ENCODE data around the gene DVL2. TPM values are rescaled to one million over a fixed set of nuclear protein-coding genes. Genes with fewer than 3 reads are reported as not detected.

Gene DVL2
- total RNA-seq, 1 experiment from 2014 or later = 67.3 TPM

- no peak for TF ChIP-seq FOXP4 (CRISPR knock-in tag; IDR thresholded peaks at IDR 0.05)
These were observed 5.0 kb upstream of the DVL2 start, which contains the start of gene PHF23 (continued) for GRCh38 chr17:7239091-7240027.

- no peak for ATAC-seq
- peaks cover 41% of the 10 kb centered on the region for H3K4me1 Mint-ChIP-seq
- DNase-seq (ENCODE audit: low spot score) = no peak
- H3K27me3 Mint-ChIP-seq (ENCODE audit: low read depth) = no peaks in the 10 kb centered on the region
- H3K36me3 Mint-ChIP-seq = peaks cover 29% of the 10 kb centered on the region
- H3K4me3 Mint-ChIP-seq = peak overlapping the region; percentile 95
- peak overlapping the region; percentile 93 for H3K27ac Mint-ChIP-seq
- no peaks in the 10 kb centered on the region for H3K9me3 Mint-ChIP-seq
- no peak for TF ChIP-seq ZNF532 (CRISPR knock-in tag; IDR thresholded peaks at IDR 0.05; ENCODE audit: borderline replicate concordance)
- no peak for TF ChIP-seq PRRX2 (CRISPR knock-in tag; IDR thresholded peaks at IDR 0.05)
- no peak for TF ChIP-seq ZNF416 (CRISPR knock-in tag; IDR thresholded peaks at IDR 0.05)
- no peak for TF ChIP-seq NR3C1 (CRISPR knock-in tag; conservative IDR thresholded peaks at IDR 0.05; ENCODE audit: low read depth)
- TF ChIP-seq ZNF425 (CRISPR knock-in tag; conservative IDR thresholded peaks at IDR 0.05) = no peak
- no peak for TF ChIP-seq MYBL2 (CRISPR knock-in tag; IDR thresholded peaks at IDR 0.05)
- no peak for TF ChIP-seq ZNF138 (CRISPR knock-in tag; conservative IDR thresholded peaks at IDR 0.05)
- no peak for TF ChIP-seq SP1 (CRISPR knock-in tag; conservative IDR thresholded peaks at IDR 0.05)
- TF ChIP-seq ESRRA (CRISPR knock-in tag; IDR thresholded peaks at IDR 0.05; ENCODE audit: borderline replicate concordance) = no peak
- TF ChIP-seq CDX4 (CRISPR knock-in tag; IDR thresholded peaks at IDR 0.05; ENCODE audit: borderline replicate concordance) = no peak
- TF ChIP-seq ZNF671 (CRISPR knock-in tag; IDR thresholded peaks at IDR 0.05) = no peak
- ChIA-PET CTCF (interaction anchor here (2.0 to 6.0 kb wide), 3 partner anchors 18 to 42 kb away, joined by 10 to 36 read pairs (median 13); partner anchors contain the start of genes ACADVL and DLG4), POLR2A (interaction anchor here (1.6 to 1.8 kb wide), 2 partner anchors 18 to 91 kb away, joined by 4 to 8 read pairs; partner anchors contain the start of genes ACADVL and NEURL4)
These were observed 4.2 kb upstream of the DVL2 start for GRCh38 chr17:7238420-7239090.
